SHP77 (cell line): Measurements from ENCODE around the gene RRP7A.
"Not testable (repeated sequence)": the region's sequence is repeated elsewhere in the genome, so short reads cannot be mapped to it uniquely, and the experiment has no call there.

ENCODE experiments used
- DNase-seq, 2 experiments: peaks; one replicate each; lab custom pipeline; 2025; lab: John Stamatoyannopoulos, UW

Gene RRP7A

GRCh38 chr22:42519525-42520401 is at the start of gene RRP7A:
TSS of gene RRP7A (minus strand) at chr22:42519796. CDS start at chr22:42519786, 10 bp downstream.
- DNase-seq: peak; percentile 78 to 89

- not testable (repeated sequence) for DNase-seq
Measured at GRCh38 chr22:42567950-42568349, 48.4 kb upstream of the RRP7A start.

GRCh38 chr22:42565956-42566355 is 46.4 kb upstream of the RRP7A start:
- no peak for DNase-seq

GRCh38 chr22:42564699-42565098 is 45.1 kb upstream of the RRP7A start:
- DNase-seq: no peak

- not testable (repeated sequence) for DNase-seq
Measured at GRCh38 chr22:42563943-42564342, 44.3 kb upstream of the RRP7A start.

GRCh38 chr22:42562684-42563083 is 43.1 kb upstream of the RRP7A start:
- no peak for DNase-seq

GRCh38 chr22:42562279-42562678 is 42.7 kb upstream of the RRP7A start:
- DNase-seq: no peak

- DNase-seq: no peak
Measured at GRCh38 chr22:42561856-42562255, 42.3 kb upstream of the RRP7A start.

GRCh38 chr22:42560781-42561180 is 41.2 kb upstream of the RRP7A start:
- DNase-seq: peak in 1 of 2 experiments; percentile 55

- DNase-seq: no peak
Measured at GRCh38 chr22:42560381-42560780, 40.8 kb upstream of the RRP7A start.

GRCh38 chr22:42553475-42554361 is 34.1 kb upstream of the RRP7A start, which contains the start of gene SERHL2:
TSS of gene SERHL2 (plus strand) at chr22:42553956. CDS start at chr22:42554021, 65 bp downstream.
- peak; percentile 51 to 79 for DNase-seq

GRCh38 chr22:42552294-42552647 is 32.7 kb upstream of the RRP7A start:
- DNase-seq: not testable (repeated sequence)

GRCh38 chr22:42549331-42550060 is 29.9 kb upstream of the RRP7A start:
- no peak for DNase-seq

GRCh38 chr22:42548597-42549330 is 29.2 kb upstream of the RRP7A start:
- no peak for DNase-seq

GRCh38 chr22:42548126-42548525 is 28.5 kb upstream of the RRP7A start:
- not testable (repeated sequence) for DNase-seq

GRCh38 chr22:42547562-42547961 is 28.0 kb upstream of the RRP7A start:
- no peak for DNase-seq

- DNase-seq: peak in 1 of 2 experiments; percentile 25
Measured at GRCh38 chr22:42544686-42545085, 25.1 kb upstream of the RRP7A start.

- DNase-seq: not testable (repeated sequence)
Measured at GRCh38 chr22:42539236-42539771, 19.7 kb upstream of the RRP7A start.

- peak; percentile 32 to 76 for DNase-seq
Measured at GRCh38 chr22:42537199-42537831, 17.7 kb upstream of the RRP7A start.

- not testable (repeated sequence) for DNase-seq
Measured at GRCh38 chr22:42536634-42537033, 17.0 kb upstream of the RRP7A start.
